CD14-positive monocyte (primary cell): ENCODE measurements around the gene TXNIP. TPM values are rescaled to one million over a fixed set of nuclear protein-coding genes. Genes with fewer than 3 reads are reported as not detected.

Experiments
- DNase-seq, 3 donors: peaks; one replicate each; pipeline ENCODE4 v3.0.0-alpha.2; 2011 to 2022
- H2AFZ ChIP-seq: 2 replicates; pipeline ENCODE4 v1.6.0; 2012; ENCODE audit warnings: mild to moderate bottlenecking, low read depth, low read length, inconsistent platforms; ENCODE audit not compliant: insufficient read depth, poor library complexity, severe bottlenecking
- H3K27ac ChIP-seq, 2 donors: 1 replicate in 1 of 2; 2 replicates in 1 of 2; pipeline ENCODE4 v1.5.1; 2012 to 2013; ENCODE audit warnings: low read length in 2 of 2, control low read depth in 1 of 2, inconsistent platforms in 1 of 2, low read depth in 1 of 2, mild to moderate bottlenecking in 1 of 2
- H3K27me3 ChIP-seq, 2 donors: one replicate each; pipeline versions ENCODE4 v1.6.0 to v1.6.1; 2011 to 2013; ENCODE audit warnings: low read length in 2 of 2; ENCODE audit not compliant: control insufficient read depth in 2 of 2, insufficient read depth in 2 of 2
- H3K36me3 ChIP-seq, 2 donors: replicated peaks in 1 of 2; 1 replicate in 1 of 2; 2 replicates in 1 of 2; pipeline versions ENCODE4 v1.5.1 to v1.6.1; 2012 to 2013; ENCODE audit warnings: low read length in 2 of 2, control low read depth in 1 of 2, inconsistent platforms in 1 of 2, mild to moderate bottlenecking in 1 of 2; ENCODE audit not compliant: insufficient read depth in 2 of 2, control insufficient read depth in 1 of 2
- H3K4me1 ChIP-seq, 2 donors: 1 replicate in 1 of 2; 2 replicates in 1 of 2; pipeline versions ENCODE4 v1.5.1 to v1.6.1; 2012 to 2013; ENCODE audit warnings: low read length in 2 of 2, control low read depth in 1 of 2, inconsistent platforms in 1 of 2, mild to moderate bottlenecking in 1 of 2, moderate library complexity in 1 of 2; ENCODE audit not compliant: insufficient read depth in 2 of 2, control insufficient read depth in 1 of 2
- H3K4me2 ChIP-seq: replicated peaks from 2 replicates; pipeline ENCODE3; 2012; ENCODE audit warnings: low read length, moderate library complexity, mild to moderate bottlenecking; ENCODE audit not compliant: poor library complexity, severe bottlenecking; ENCODE audit errors: extremely low read depth
- H3K4me3 ChIP-seq, 3 experiments: fragments of 200-600 bp in 1 of 3; sonication (generic) in 1 of 3; replicated peaks in 1 of 3; 1 replicate in 2 of 3; 2 replicates in 1 of 3; pipeline ENCODE4 v1.5.1; 2011 to 2013; ENCODE audit warnings: low read length in 3 of 3, mild to moderate bottlenecking in 3 of 3, control low read depth in 2 of 3, low read depth in 2 of 3, inconsistent platforms in 1 of 3, moderate library complexity in 1 of 3
- H3K79me2 ChIP-seq: 2 replicates; pipeline ENCODE4 v1.6.0; 2012; ENCODE audit warnings: mild to moderate bottlenecking, control low read depth, inconsistent platforms, low read length, moderate library complexity; ENCODE audit not compliant: insufficient read depth
- H3K9ac ChIP-seq: 2 replicates; pipeline ENCODE4 v1.6.0; 2017; ENCODE audit warnings: low read length, mild to moderate bottlenecking; ENCODE audit not compliant: insufficient read depth, poor library complexity, severe bottlenecking
- H3K9me3 ChIP-seq, 2 donors: replicated peaks in 1 of 2; 1 replicate in 1 of 2; 2 replicates in 1 of 2; pipeline versions ENCODE4 v1.5.1 to v1.6.1; 2012 to 2013; ENCODE audit warnings: low read length in 2 of 2, control low read depth in 1 of 2; ENCODE audit not compliant: control insufficient read depth in 1 of 2, insufficient read depth in 1 of 2
- H4K20me1 ChIP-seq: 2 replicates; pipeline ENCODE4 v1.6.0; 2012; ENCODE audit warnings: mild to moderate bottlenecking, low read length, control low read depth, moderate library complexity; ENCODE audit not compliant: insufficient read depth
- H3K27ac Mint-ChIP-seq, 7 donors: one replicate each; pipeline ENCODE4 v1.8.0; 2020; ENCODE audit warnings: mild to moderate bottlenecking in 7 of 7, mixed read lengths in 7 of 7, moderate library complexity in 6 of 7, inconsistent platforms in 2 of 7
- H3K27me3 Mint-ChIP-seq, 3 donors: one replicate each; pipeline ENCODE4 v1.8.0; 2021 to 2022; ENCODE audit warnings: low read depth in 3 of 3, mild to moderate bottlenecking in 3 of 3, mixed read lengths in 3 of 3, moderate library complexity in 3 of 3, inconsistent platforms in 1 of 3
- H3K36me3 Mint-ChIP-seq, 2 donors: one replicate each; pipeline ENCODE4 v1.8.0; 2020; ENCODE audit warnings: mixed read lengths in 2 of 2, inconsistent platforms in 1 of 2, mild to moderate bottlenecking in 1 of 2
- H3K4me1 Mint-ChIP-seq: one replicate; pipeline ENCODE4 v1.8.0; 2020; ENCODE audit warnings: mild to moderate bottlenecking, mixed read lengths
- H3K4me3 Mint-ChIP-seq, 2 donors: one replicate each; pipeline ENCODE4 v1.8.0; 2020; ENCODE audit warnings: mild to moderate bottlenecking in 2 of 2, mixed read lengths in 2 of 2, moderate library complexity in 1 of 2
- H3K9me3 Mint-ChIP-seq, 7 donors: one replicate each; pipeline ENCODE4 v1.8.0; 2020 to 2022; ENCODE audit warnings: mixed read lengths in 7 of 7, mild to moderate bottlenecking in 6 of 7, moderate library complexity in 6 of 7, inconsistent platforms in 2 of 7
- CTCF ChIP-seq: fragments of 200-600 bp; IDR thresholded peaks from one replicate; pipeline ENCODE4 v1.8.0; 2022; ENCODE audit warnings: antibody characterized with exemption, mild to moderate bottlenecking
- WGBS: methylation state at CpG from one replicate; pipeline ENCODE4 v1.1.5; 2013; ENCODE audit warnings: missing lambda C conversion rate; ENCODE audit not compliant: insufficient coverage; 5-methylcytosine and 5-hydroxymethylcytosine counted together
- intact Hi-C, 2 donors: fragments of 100-400 bp; cut with micrococcal nuclease; formaldehyde crosslinking; loops; one replicate each; pipeline versions ENCODE4 v1.15.0 to v1.15.1; 2023
- polyA plus RNA-seq, 3 donors: library from polyadenylated mRNA; depleted of rRNA in 1 of 3; unstranded in 2 of 3; stranded (reverse) in 1 of 3; fragments of 300-500 nt in 2 of 3; fragments of >200 nt in 1 of 3; fragmentation: Illumina TruSeq in 2 of 3; gene quantifications; 1 replicate in 2 of 3; 2 replicates in 1 of 3; pipeline ENCODE4 v1.2.3, GENCODE V29; 2012 to 2021

The TXNIP gene
- polyA plus RNA-seq, 3 donors: 640 to 3,778 (median 844) TPM

GRCh38 chr1:145985502-145986439, 10.6 kb downstream of the TXNIP start:
- peaks cover 54 to 81% of the 10 kb centered on the region in 2 donors for H3K4me1 ChIP-seq
- H2AFZ ChIP-seq: no peak overlapping the region

More at GRCh38 chr1:145985502-145986439, 10.6 kb downstream of the TXNIP start:
- 4% methylated on average over 13 of the region's 15 CpGs for WGBS
- Histone ChIP-seq H4K20me1 (peaks cover 9% of the 10 kb centered on the region), H3K9ac (peak overlapping the region; percentile 30), H3K9me3 (no peaks in the 10 kb centered on the region), H3K4me3 (peak overlapping the region; percentile 18 to 65 (median 49)), H3K27me3 (no peaks in the 10 kb centered on the region), H3K36me3 (no peaks in the 10 kb centered on the region), H3K79me2 (peaks cover 19% of the 10 kb centered on the region), H3K27ac (peak overlapping the region; percentile 75 to 88), H3K4me2 (peak overlapping the region; percentile 73)
- Mint-ChIP-seq H3K27ac (peak overlapping the region; percentile 98 to 99 (median 99)), H3K4me1 (peaks cover 82% of the 10 kb centered on the region), H3K9me3 (no peaks in the 10 kb centered on the region), H3K36me3 (peaks cover 0 to 2% of the 10 kb centered on the region in 2 donors), H3K4me3 (peak overlapping the region; percentile 80 to 97), H3K27me3 (no peaks in the 10 kb centered on the region)
- intact Hi-C loops: no loop called here
- TF ChIP-seq CTCF: no peak
- peak; percentile 61 to 77 (median 76) for DNase-seq
